Measurements from ENCODE around the gene CFAP61.

CFAP61 gene

GRCh38 chr20:20391766-20392165, 339.4 kb downstream of the CFAP61 start:
- H2AFZ ChIP-seq (ENCODE audit: low read depth, low read length, severe bottlenecking): no peak overlapping the region
- no peaks in the 10 kb centered on the region for H3K36me3 ChIP-seq (ENCODE audit: low read length)
- H3F3A ChIP-seq (ENCODE audit: insufficient read depth): no peaks in the 10 kb centered on the region
- TF ChIP-seq CTCF (IDR thresholded peaks at IDR 0.05; ENCODE audit: insufficient read depth, low read length, poor library complexity, severe bottlenecking) (no peak), EZH2phosphoT487 (conservative IDR thresholded peaks at IDR 0.05; ENCODE audit: low read length) (no peak)
- no peaks in the 10 kb centered on the region for H3K9me3 ChIP-seq (ENCODE audit: insufficient read depth, low read length)
- no peaks in the 10 kb centered on the region for H3K9me2 ChIP-seq (replicated peaks; ENCODE audit: insufficient read depth, low read length)
- no peak overlapping the region for H3K9ac ChIP-seq (ENCODE audit: low read length)
- no peak overlapping the region for H3K27ac ChIP-seq (ENCODE audit: low read depth, low read length)
- no peak overlapping the region for H3K4me3 ChIP-seq (ENCODE audit: insufficient read depth, low read length, poor library complexity, severe bottlenecking)
- no peaks in the 10 kb centered on the region for H3K27me3 ChIP-seq (ENCODE audit: low read length)
- no peaks in the 10 kb centered on the region for H3K79me2 ChIP-seq (ENCODE audit: insufficient read depth, low read length)
- no peaks in the 10 kb centered on the region for H4K20me1 ChIP-seq (ENCODE audit: low read depth, low read length)
- no peak overlapping the region for H3K4me2 ChIP-seq (ENCODE audit: low read depth, low read length, poor library complexity, severe bottlenecking)

- no peak overlapping the region for H3K4me2 ChIP-seq (ENCODE audit: low read depth, low read length, poor library complexity, severe bottlenecking)
- TF ChIP-seq EZH2phosphoT487 (conservative IDR thresholded peaks at IDR 0.05; ENCODE audit: low read length): no peak
- TF ChIP-seq CTCF (IDR thresholded peaks at IDR 0.05; ENCODE audit: insufficient read depth, low read length, poor library complexity, severe bottlenecking): no peak
- H3K27me3 ChIP-seq (ENCODE audit: low read length): no peaks in the 10 kb centered on the region
- H3K9me3 ChIP-seq (ENCODE audit: insufficient read depth, low read length): no peaks in the 10 kb centered on the region
- no peak overlapping the region for H2AFZ ChIP-seq (ENCODE audit: low read depth, low read length, severe bottlenecking)
- H3K36me3 ChIP-seq (ENCODE audit: low read length): no peaks in the 10 kb centered on the region
- no peak overlapping the region for H3K27ac ChIP-seq (ENCODE audit: low read depth, low read length)
- no peaks in the 10 kb centered on the region for H4K20me1 ChIP-seq (ENCODE audit: low read depth, low read length)
- no peak overlapping the region for H3K4me3 ChIP-seq (ENCODE audit: insufficient read depth, low read length, poor library complexity, severe bottlenecking)
- H3K9me2 ChIP-seq (replicated peaks; ENCODE audit: insufficient read depth, low read length): no peaks in the 10 kb centered on the region
- no peaks in the 10 kb centered on the region for H3F3A ChIP-seq (ENCODE audit: insufficient read depth)
- no peaks in the 10 kb centered on the region for H3K79me2 ChIP-seq (ENCODE audit: insufficient read depth, low read length)
- H3K9ac ChIP-seq (ENCODE audit: low read length): no peak overlapping the region
Observed at GRCh38 chr20:20393207-20394120, 341.1 kb downstream of the CFAP61 start.

GRCh38 chr20:20395087-20395486, 342.8 kb downstream of the CFAP61 start:
- Histone ChIP-seq H2AFZ (ENCODE audit: low read depth, low read length, severe bottlenecking) (no peak overlapping the region), H3F3A (ENCODE audit: insufficient read depth) (no peaks in the 10 kb centered on the region)
- TF ChIP-seq EZH2phosphoT487 (conservative IDR thresholded peaks at IDR 0.05; ENCODE audit: low read length): no peak
- no peak for TF ChIP-seq CTCF (IDR thresholded peaks at IDR 0.05; ENCODE audit: insufficient read depth, low read length, poor library complexity, severe bottlenecking)

More at GRCh38 chr20:20395087-20395486, 342.8 kb downstream of the CFAP61 start:
- Histone ChIP-seq H4K20me1 (ENCODE audit: low read depth, low read length) (no peaks in the 10 kb centered on the region), H3K27me3 (ENCODE audit: low read length) (no peaks in the 10 kb centered on the region), H3K27ac (ENCODE audit: low read depth, low read length) (no peak overlapping the region), H3K9ac (ENCODE audit: low read length) (no peak overlapping the region), H3K9me2 (replicated peaks; ENCODE audit: insufficient read depth, low read length) (no peaks in the 10 kb centered on the region), H3K36me3 (ENCODE audit: low read length) (no peaks in the 10 kb centered on the region), H3K4me2 (ENCODE audit: low read depth, low read length, poor library complexity, severe bottlenecking) (no peak overlapping the region), H3K4me3 (ENCODE audit: insufficient read depth, low read length, poor library complexity, severe bottlenecking) (no peak overlapping the region), H3K79me2 (ENCODE audit: insufficient read depth, low read length) (no peaks in the 10 kb centered on the region), H3K9me3 (ENCODE audit: insufficient read depth, low read length) (no peaks in the 10 kb centered on the region)
